Prostate gland (tissue), 2 donors: Measurements from ENCODE around the gene ZDHHC18.

Source experiments
- CTCF ChIP-seq, 4 experiments: fragments of 200-600 bp in 2 of 4; fragments of 450-650 bp in 2 of 4; sonication (generic) in 2 of 4; IDR thresholded peaks; 1 replicate in 3 of 4; 2 replicates in 1 of 4; pipeline ENCODE4 v1.5.1; 2016 to 2019; ENCODE audit warnings: antibody characterized with exemption in 4 of 4, mild to moderate bottlenecking in 2 of 4, moderate library complexity in 2 of 4
- POLR2A ChIP-seq: fragments of 450-650 bp; IDR thresholded peaks from one replicate; pipeline ENCODE4 v1.6.1; 2016; ENCODE audit warnings: antibody characterized with exemption, mild to moderate bottlenecking

GRCh38 chr1:26784886-26785285, 41.6 kb upstream of the ZDHHC18 start:
- TF ChIP-seq CTCF (IDR thresholded peaks at IDR 0.05) (no peak), POLR2A (no peak)
